ENCODE measurements around the gene PRKG2. TPM values are rescaled to one million over a fixed set of nuclear protein-coding genes. Genes with fewer than 3 reads are reported as not detected.
"Not testable (repeated sequence)": the region's sequence is repeated elsewhere in the genome, so short reads cannot be mapped to it uniquely, and the experiment has no call there.

The PRKG2 gene
- total RNA-seq, 1 donor from 2014 or later: 0.10 TPM

GRCh38 chr4:81165861-81166430 is 49.1 kb downstream of the PRKG2 start:
- no peaks in the 10 kb centered on the region for H3K36me3 Mint-ChIP-seq (ENCODE audit: low read depth)
- H3K4me3 Mint-ChIP-seq: no peak overlapping the region
- no peak overlapping the region for H3K27ac Mint-ChIP-seq
- peaks cover 2% of the 10 kb centered on the region for H3K27me3 Mint-ChIP-seq (ENCODE audit: insufficient read depth)
- no peaks in the 10 kb centered on the region for H3K9me3 Mint-ChIP-seq
- intact Hi-C loops (cut with micrococcal nuclease): no loop called here
- DNase-seq (ENCODE audit: low spot score): no peak
- H3K4me1 Mint-ChIP-seq (ENCODE audit: low read depth): no peaks in the 10 kb centered on the region

- Mint-ChIP-seq H3K36me3 (ENCODE audit: low read depth) (no peaks in the 10 kb centered on the region), H3K4me1 (ENCODE audit: low read depth) (no peaks in the 10 kb centered on the region), H3K27me3 (ENCODE audit: insufficient read depth) (no peaks in the 10 kb centered on the region), H3K27ac (no peak overlapping the region), H3K4me3 (no peak overlapping the region), H3K9me3 (no peaks in the 10 kb centered on the region)
- no peak for DNase-seq (ENCODE audit: low spot score)
- intact Hi-C loops (cut with micrococcal nuclease): no loop called here
These were observed 50.2 kb downstream of the PRKG2 start for GRCh38 chr4:81164623-81165416.

DNA sequence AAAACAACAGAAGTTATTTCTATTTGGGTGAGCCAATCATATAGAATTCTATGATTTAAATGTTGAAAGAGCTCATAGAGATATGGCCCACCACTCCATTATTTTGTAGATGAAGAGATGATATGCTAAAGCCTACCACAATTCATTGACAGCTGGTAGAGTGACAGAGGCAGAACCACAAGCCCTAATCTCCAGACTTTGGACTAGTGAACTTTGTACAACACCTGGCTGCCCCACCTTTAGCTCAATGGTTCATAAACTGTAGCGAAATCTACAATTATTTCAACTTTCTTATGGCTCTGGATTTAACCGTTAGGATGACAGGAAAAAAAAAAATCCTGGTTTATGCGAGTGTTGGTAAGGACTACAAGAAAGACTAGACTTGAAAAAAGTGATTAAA is 50.9 kb downstream of the PRKG2 start:
- H3K4me3 Mint-ChIP-seq: no peak overlapping the region
- H3K9me3 Mint-ChIP-seq: no peaks in the 10 kb centered on the region
- no peaks in the 10 kb centered on the region for H3K27me3 Mint-ChIP-seq (ENCODE audit: insufficient read depth)
- intact Hi-C loops (cut with micrococcal nuclease): no loop called here
- H3K27ac Mint-ChIP-seq: no peak overlapping the region
- H3K36me3 Mint-ChIP-seq (ENCODE audit: low read depth): no peaks in the 10 kb centered on the region
- H3K4me1 Mint-ChIP-seq (ENCODE audit: low read depth): no peaks in the 10 kb centered on the region
- no peak for DNase-seq (ENCODE audit: low spot score)

DNA sequence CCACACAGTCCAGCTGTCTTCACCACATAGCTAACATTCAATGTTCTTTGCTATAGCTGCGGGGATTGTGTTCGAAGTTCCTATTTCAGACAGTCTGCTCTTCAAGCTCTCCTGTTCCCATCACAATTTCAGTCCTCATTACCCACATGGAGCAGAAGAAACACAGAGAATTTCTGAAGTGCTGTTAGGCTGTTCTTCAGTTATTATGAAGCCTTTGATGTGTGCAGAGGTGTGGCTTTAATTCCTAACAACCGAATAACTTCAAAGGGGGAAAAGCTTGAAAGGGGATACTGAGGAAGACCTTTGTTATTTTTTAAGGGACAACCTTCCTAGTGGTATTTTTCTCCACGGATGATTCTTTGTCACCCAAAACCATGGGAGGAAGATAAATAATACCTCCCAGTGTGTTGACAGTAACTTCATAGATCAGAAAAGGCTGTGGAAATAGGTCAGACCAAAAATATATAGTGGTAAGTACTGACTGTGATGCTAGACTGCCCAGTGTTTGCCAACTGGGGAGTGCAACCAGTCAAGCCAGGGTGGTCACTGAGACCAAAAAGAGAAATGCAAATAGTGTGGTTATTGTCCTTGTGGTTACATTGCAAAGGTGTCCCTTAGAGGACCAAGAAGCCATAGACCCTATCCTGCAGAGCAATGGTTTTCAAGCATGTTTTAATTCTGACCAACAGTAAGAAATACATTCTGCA is 52.1 kb downstream of the PRKG2 start:
- no peak for DNase-seq (ENCODE audit: low spot score)
- Mint-ChIP-seq H3K27me3 (ENCODE audit: insufficient read depth) (no peaks in the 10 kb centered on the region), H3K27ac (no peak overlapping the region), H3K4me3 (no peak overlapping the region), H3K36me3 (ENCODE audit: low read depth) (no peaks in the 10 kb centered on the region), H3K9me3 (no peaks in the 10 kb centered on the region), H3K4me1 (ENCODE audit: low read depth) (no peaks in the 10 kb centered on the region)
- intact Hi-C loops (cut with micrococcal nuclease): no loop called here

DNA sequence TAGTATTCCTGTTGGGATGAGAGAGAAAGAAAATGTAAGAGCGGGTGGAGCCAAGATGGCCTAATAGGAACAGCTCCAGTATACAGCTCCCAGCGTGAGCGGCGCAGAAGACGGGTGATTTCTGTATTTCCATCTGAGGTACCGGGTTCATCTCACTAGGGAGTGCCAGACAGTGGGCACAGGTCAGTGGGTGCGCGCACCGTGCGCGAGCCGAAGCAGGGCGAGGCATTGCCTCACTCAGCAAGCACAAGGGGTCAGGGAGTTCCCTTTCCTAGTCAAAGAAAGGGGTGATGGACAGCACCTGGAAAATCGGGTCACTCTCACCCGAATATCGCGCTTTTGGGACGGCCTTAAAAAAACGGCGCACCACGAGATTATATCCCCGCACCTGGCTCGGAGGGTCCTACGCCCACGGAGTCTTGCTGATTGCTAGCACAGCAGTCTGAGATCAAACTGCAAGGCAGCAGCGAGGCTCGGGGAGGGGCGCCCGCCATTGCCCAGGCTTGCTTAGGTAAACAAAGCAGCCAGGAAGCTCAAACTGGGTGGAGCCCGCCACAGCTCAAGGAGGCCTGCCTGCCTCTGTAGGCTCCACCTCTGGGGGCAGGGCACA is 61.2 kb downstream of the PRKG2 start:
- H3K36me3 Mint-ChIP-seq (ENCODE audit: low read depth); H3K9me3 Mint-ChIP-seq; H3K4me1 Mint-ChIP-seq (ENCODE audit: low read depth); H3K27me3 Mint-ChIP-seq (ENCODE audit: insufficient read depth); H3K27ac Mint-ChIP-seq; intact Hi-C loops (cut with micrococcal nuclease): not testable (repeated sequence)
- H3K4me3 Mint-ChIP-seq: peak overlapping the region; percentile 70
- peak; percentile 0 for DNase-seq (ENCODE audit: low spot score)

DNA sequence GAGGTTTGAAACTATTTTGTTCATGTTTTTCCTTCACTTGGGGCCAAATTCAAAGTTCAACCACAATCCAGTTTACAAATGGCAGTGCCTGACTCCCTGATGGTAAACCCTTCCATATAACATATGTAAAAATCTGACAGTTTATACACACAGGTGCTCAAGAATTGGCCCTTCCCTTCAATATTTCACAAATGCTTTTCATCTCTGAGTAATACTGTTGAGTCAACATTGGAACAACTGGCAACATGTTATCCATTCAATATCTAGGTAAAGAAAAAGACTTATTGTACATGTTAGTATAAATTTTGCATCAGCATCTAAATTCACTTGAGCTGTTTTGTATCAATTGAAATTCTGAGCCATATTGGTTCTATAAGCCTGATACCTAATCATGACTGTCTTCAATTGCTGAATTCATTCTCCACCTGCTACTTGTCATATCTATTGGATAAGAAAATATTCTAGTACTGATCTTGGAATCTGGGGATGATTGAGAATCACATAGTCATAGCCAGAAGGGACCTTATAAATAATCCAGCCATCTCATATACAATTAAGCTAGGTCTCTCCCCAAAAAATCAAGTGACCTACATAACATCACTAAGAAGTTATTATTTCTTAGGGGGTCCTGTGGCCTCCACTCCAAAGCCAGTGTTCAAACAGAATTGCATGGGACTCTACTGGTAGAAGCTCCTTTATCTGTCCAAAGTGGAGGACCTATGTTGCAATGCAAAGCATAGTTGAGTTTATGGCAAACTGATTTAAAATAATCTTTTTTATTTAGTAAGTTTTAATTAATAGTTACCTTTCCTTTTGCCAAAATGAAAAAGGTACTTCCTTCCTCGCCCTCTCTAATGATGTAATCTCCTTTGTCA is 61.9 kb downstream of the PRKG2 start:
- H3K9me3 Mint-ChIP-seq: no peaks in the 10 kb centered on the region
- H3K27me3 Mint-ChIP-seq (ENCODE audit: insufficient read depth): no peaks in the 10 kb centered on the region
- H3K36me3 Mint-ChIP-seq (ENCODE audit: low read depth): no peaks in the 10 kb centered on the region
- peak overlapping the region; percentile 70 for H3K4me3 Mint-ChIP-seq
- intact Hi-C loops (cut with micrococcal nuclease): no loop called here
- H3K4me1 Mint-ChIP-seq (ENCODE audit: low read depth): no peaks in the 10 kb centered on the region
- DNase-seq (ENCODE audit: low spot score): no peak
- no peak overlapping the region for H3K27ac Mint-ChIP-seq

DNA sequence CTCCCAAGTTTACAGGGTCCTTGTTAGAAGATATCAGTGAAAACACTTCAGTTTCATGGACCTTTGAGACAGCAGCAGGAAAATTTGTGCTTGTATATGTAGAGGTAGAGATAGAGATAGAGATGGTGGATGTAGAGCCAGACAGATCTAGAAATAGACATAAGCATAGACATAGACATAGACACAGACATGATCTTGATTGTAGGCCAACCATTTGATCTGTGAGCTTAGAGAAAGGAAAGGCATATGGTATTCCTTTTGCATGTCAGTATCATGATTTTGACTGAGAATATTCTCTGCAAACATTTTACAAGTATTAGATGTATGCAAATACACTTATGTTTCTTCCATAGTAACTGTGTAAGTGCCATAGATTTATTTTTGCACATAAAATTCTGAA is 65.0 kb downstream of the PRKG2 start:
- intact Hi-C loops (cut with micrococcal nuclease): no loop called here
- Mint-ChIP-seq H3K27me3 (ENCODE audit: insufficient read depth) (no peaks in the 10 kb centered on the region), H3K36me3 (ENCODE audit: low read depth) (no peaks in the 10 kb centered on the region), H3K4me1 (ENCODE audit: low read depth) (no peaks in the 10 kb centered on the region), H3K9me3 (no peaks in the 10 kb centered on the region), H3K4me3 (no peak overlapping the region), H3K27ac (no peak overlapping the region)
- DNase-seq (ENCODE audit: low spot score): no peak

GRCh38 chr4:81148576-81148975 is 66.4 kb downstream of the PRKG2 start:
- no peaks in the 10 kb centered on the region for H3K9me3 Mint-ChIP-seq
- intact Hi-C loops (cut with micrococcal nuclease): no loop called here

DNA sequence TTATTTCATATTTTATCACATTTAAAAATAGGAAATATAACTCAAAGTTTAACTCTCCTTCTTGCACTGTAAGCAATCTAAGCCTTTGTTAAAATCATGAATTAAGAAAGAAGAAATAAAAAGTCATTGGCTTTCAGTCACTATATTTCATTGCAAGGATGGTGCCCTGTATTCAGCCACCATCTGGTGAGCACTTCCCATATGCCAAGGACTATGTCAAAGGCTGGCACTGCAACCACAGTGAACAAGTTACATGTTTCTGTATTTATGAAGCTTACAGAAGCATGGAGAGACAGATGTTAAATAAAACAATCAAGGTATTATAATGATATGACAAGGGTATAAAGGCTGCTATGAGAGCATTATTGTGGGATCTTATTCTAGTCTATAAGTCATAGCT is 68.6 kb downstream of the PRKG2 start:
- Mint-ChIP-seq H3K36me3 (ENCODE audit: low read depth) (no peaks in the 10 kb centered on the region), H3K27ac (no peak overlapping the region), H3K4me1 (ENCODE audit: low read depth) (no peaks in the 10 kb centered on the region), H3K27me3 (ENCODE audit: insufficient read depth) (no peaks in the 10 kb centered on the region), H3K4me3 (no peak overlapping the region), H3K9me3 (no peaks in the 10 kb centered on the region)
- intact Hi-C loops (cut with micrococcal nuclease): no loop called here
- DNase-seq (ENCODE audit: low spot score): no peak

More at GRCh38 chr4:81148576-81148975, 66.4 kb downstream of the PRKG2 start:
- Mint-ChIP-seq H3K4me1 (ENCODE audit: low read depth) (no peaks in the 10 kb centered on the region), H3K4me3 (no peak overlapping the region), H3K36me3 (ENCODE audit: low read depth) (no peaks in the 10 kb centered on the region), H3K27ac (no peak overlapping the region), H3K27me3 (ENCODE audit: insufficient read depth) (no peaks in the 10 kb centered on the region)
- no peak for DNase-seq (ENCODE audit: low spot score)

DNA sequence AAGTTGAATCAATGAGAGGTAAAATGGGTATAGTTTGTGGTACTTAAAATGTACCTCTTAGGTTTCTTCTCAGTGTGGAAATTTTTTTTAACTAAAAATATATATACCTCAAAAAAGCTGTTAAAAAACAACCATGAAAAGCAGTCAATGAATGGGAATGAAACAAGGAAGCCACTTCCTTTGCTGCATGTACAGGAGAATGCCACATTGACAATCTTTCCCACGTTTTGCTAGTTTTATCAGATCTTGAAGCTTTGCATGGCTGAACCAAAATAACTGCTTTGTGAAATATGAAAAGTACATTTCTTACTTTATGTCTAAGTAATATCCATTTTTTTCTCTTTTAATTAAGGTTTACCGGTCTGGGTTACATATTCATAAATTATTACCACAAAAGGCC is 71.8 kb downstream of the PRKG2 start:
- Mint-ChIP-seq H3K36me3 (ENCODE audit: low read depth) (no peaks in the 10 kb centered on the region), H3K27me3 (ENCODE audit: insufficient read depth) (no peaks in the 10 kb centered on the region), H3K4me1 (ENCODE audit: low read depth) (no peaks in the 10 kb centered on the region), H3K27ac (no peak overlapping the region), H3K4me3 (no peak overlapping the region), H3K9me3 (no peaks in the 10 kb centered on the region)
- intact Hi-C loops (cut with micrococcal nuclease): no loop called here
- no peak for DNase-seq (ENCODE audit: low spot score)

DNA sequence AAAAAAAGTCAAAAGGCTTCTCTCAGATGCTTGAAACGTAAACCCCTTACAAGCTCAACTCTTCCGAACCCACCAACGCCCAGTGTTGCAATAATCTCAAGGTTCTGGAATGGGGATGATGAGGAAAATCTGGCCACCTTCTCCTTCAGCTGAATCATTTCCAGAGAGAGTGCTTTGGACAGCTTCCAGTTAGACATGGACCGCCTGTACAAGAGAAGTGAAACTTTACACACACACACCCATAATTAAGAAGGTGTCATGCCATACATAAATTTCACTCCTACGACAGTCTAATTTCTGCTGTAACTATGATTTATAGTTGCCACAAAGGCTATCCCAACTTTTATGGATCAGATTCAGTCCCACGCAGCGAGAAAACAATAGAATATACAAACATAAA is 72.3 kb downstream of the PRKG2 start:
- intact Hi-C loops (cut with micrococcal nuclease): no loop called here
- Mint-ChIP-seq H3K36me3 (ENCODE audit: low read depth) (no peaks in the 10 kb centered on the region), H3K4me1 (ENCODE audit: low read depth) (no peaks in the 10 kb centered on the region), H3K27me3 (ENCODE audit: insufficient read depth) (no peaks in the 10 kb centered on the region), H3K9me3 (no peaks in the 10 kb centered on the region), H3K4me3 (no peak overlapping the region), H3K27ac (no peak overlapping the region)
- no peak for DNase-seq (ENCODE audit: low spot score)

- Mint-ChIP-seq H3K36me3 (ENCODE audit: low read depth) (no peaks in the 10 kb centered on the region), H3K27me3 (ENCODE audit: insufficient read depth) (no peaks in the 10 kb centered on the region), H3K4me1 (ENCODE audit: low read depth) (no peaks in the 10 kb centered on the region), H3K27ac (no peak overlapping the region), H3K4me3 (no peak overlapping the region), H3K9me3 (no peaks in the 10 kb centered on the region)
- DNase-seq (ENCODE audit: low spot score): no peak
- intact Hi-C loops (cut with micrococcal nuclease): no loop called here
These were observed 77.1 kb downstream of the PRKG2 start for GRCh38 chr4:81137894-81138293.
